HEK293 (cell line): Measurements from ENCODE around the gene ZBTB5.

Source experiments
- CTCF ChIA-PET: fragments of 350-600 bp; formaldehyde crosslinking; extraction: SDS; loops from one replicate; lab custom pipeline; 2021; ENCODE audit warnings: antibody characterized with exemption; lab: Yijun Ruan, JAX
- POLR2A ChIA-PET: fragments of 300-600 bp; formaldehyde crosslinking; extraction: SDS; loops from one replicate; lab custom pipeline; 2020; ENCODE audit warnings: antibody characterized with exemption, inconsistent platforms; lab: Yijun Ruan, JAX
- H3K27ac ChIP-seq: fragments of 200-500 bp; sonication (Bioruptor generic); 2 replicates; pipeline ENCODE4 v1.5.1; 2014; ENCODE audit warnings: low read depth, low read length, control low read depth, inconsistent platforms; ENCODE audit errors: extremely low read depth
- H3K36me3 ChIP-seq, 2 experiments: fragments of 200-500 bp in 1 of 2; sonication (Bioruptor generic) in 1 of 2; 1 replicate in 1 of 2; 2 replicates in 1 of 2; pipeline ENCODE4 v1.5.1; 2014 to 2017; ENCODE audit warnings: inconsistent platforms in 2 of 2, low read length in 2 of 2; ENCODE audit not compliant: control insufficient read depth in 2 of 2, insufficient read depth in 1 of 2
- H3K4me1 ChIP-seq: fragments of 200-500 bp; sonication (Bioruptor generic); 2 replicates; pipeline ENCODE4 v1.5.1; 2014; ENCODE audit warnings: mild to moderate bottlenecking, low read length, inconsistent platforms; ENCODE audit not compliant: control insufficient read depth, insufficient read depth
- H3K4me3 ChIP-seq: 2 replicates; pipeline ENCODE4 v1.5.1; 2011; ENCODE audit warnings: low read depth, mild to moderate bottlenecking, control low read depth, low read length, moderate library complexity
- H3K9me3 ChIP-seq: fragments of 200-500 bp; sonication (Bioruptor generic); 2 replicates; pipeline ENCODE4 v1.5.1; 2014; ENCODE audit warnings: low read depth, low read length, inconsistent platforms; ENCODE audit not compliant: control insufficient read depth, insufficient read depth
- ELK4 ChIP-seq: IDR thresholded peaks from 2 replicates; pipeline ENCODE4 v1.6.1; 2011; ENCODE audit warnings: mild to moderate bottlenecking, low read depth, low read length, borderline replicate concordance
- GLI2 ChIP-seq: fragments of 450-650 bp; formaldehyde crosslinking; IDR thresholded peaks from 2 replicates; pipeline ENCODE4; 2017; ENCODE audit warnings: missing biosample characterization, missing genetic modification characterization, low read depth, borderline replicate concordance
- GLIS1 ChIP-seq: fragments of 450-650 bp; formaldehyde crosslinking; IDR thresholded peaks from 2 replicates; pipeline ENCODE4 v1.5.1; 2016; ENCODE audit warnings: missing biosample characterization, missing genetic modification characterization
- KLF16 ChIP-seq: fragments of 450-650 bp; formaldehyde crosslinking; IDR thresholded peaks from 2 replicates; pipeline ENCODE4 v1.5.1; 2017; ENCODE audit warnings: missing biosample characterization, missing genetic modification characterization
- KLF8 ChIP-seq: fragments of 450-650 bp; formaldehyde crosslinking; IDR thresholded peaks from 2 replicates; pipeline ENCODE4 v1.5.1; 2016; ENCODE audit warnings: missing biosample characterization, missing genetic modification characterization
- KLF9 ChIP-seq: fragments of 450-650 bp; formaldehyde crosslinking; IDR thresholded peaks from 2 replicates; pipeline ENCODE4 v1.5.1; 2016; ENCODE audit warnings: missing biosample characterization, missing genetic modification characterization, low read depth
- SCRT1 ChIP-seq: fragments of 450-650 bp; formaldehyde crosslinking; IDR thresholded peaks from 2 replicates; pipeline ENCODE4 v1.5.1; 2016; ENCODE audit warnings: missing biosample characterization, missing genetic modification characterization, borderline replicate concordance
- SP7 ChIP-seq: fragments of 450-650 bp; formaldehyde crosslinking; IDR thresholded peaks from 2 replicates; pipeline ENCODE4 v1.5.1; 2016; ENCODE audit warnings: missing biosample characterization, missing genetic modification characterization
- ZBTB48 ChIP-seq: fragments of 450-650 bp; formaldehyde crosslinking; IDR thresholded peaks from 2 replicates; pipeline ENCODE4 v1.5.1; 2016; ENCODE audit warnings: missing biosample characterization, missing genetic modification characterization
- ZFP37 ChIP-seq: fragments of 450-650 bp; formaldehyde crosslinking; IDR thresholded peaks from 2 replicates; pipeline ENCODE4 v1.5.1; 2016; ENCODE audit warnings: missing biosample characterization, missing genetic modification characterization
- ZNF133 ChIP-seq: fragments of 450-650 bp; formaldehyde crosslinking; IDR thresholded peaks from 2 replicates; pipeline ENCODE4 v1.5.1; 2016; ENCODE audit warnings: missing biosample characterization, missing genetic modification characterization
- ZNF19 ChIP-seq: fragments of 450-650 bp; formaldehyde crosslinking; IDR thresholded peaks from 2 replicates; pipeline ENCODE4; 2016; ENCODE audit warnings: missing biosample characterization, missing genetic modification characterization, low read depth
- ZNF214 ChIP-seq: fragments of 450-650 bp; formaldehyde crosslinking; IDR thresholded peaks from 2 replicates; pipeline ENCODE4 v1.5.1; 2017; ENCODE audit warnings: missing biosample characterization, mild to moderate bottlenecking, missing genetic modification characterization, borderline replicate concordance
- ZNF311 ChIP-seq: fragments of 450-650 bp; formaldehyde crosslinking; IDR thresholded peaks from 2 replicates; pipeline ENCODE4 v1.5.1; 2017; ENCODE audit warnings: missing biosample characterization, missing genetic modification characterization, borderline replicate concordance
- ZNF398 ChIP-seq: fragments of 450-650 bp; formaldehyde crosslinking; IDR thresholded peaks from 2 replicates; pipeline ENCODE4 v1.5.1; 2017; ENCODE audit warnings: missing biosample characterization, missing genetic modification characterization
- ZNF518A ChIP-seq: fragments of 450-650 bp; formaldehyde crosslinking; conservative IDR thresholded peaks from 2 replicates; pipeline ENCODE4 v1.5.1; 2016; ENCODE audit warnings: low read depth, missing biosample characterization, missing genetic modification characterization
- ZNF561 ChIP-seq: fragments of 450-650 bp; IDR thresholded peaks from 2 replicates; pipeline ENCODE4 v1.5.1; 2018; ENCODE audit warnings: missing biosample characterization, missing genetic modification characterization, borderline replicate concordance
- ZNF621 ChIP-seq: fragments of 450-650 bp; formaldehyde crosslinking; IDR thresholded peaks from 2 replicates; pipeline ENCODE4 v1.5.1; 2017; ENCODE audit warnings: missing biosample characterization, missing genetic modification characterization
- ZNF624 ChIP-seq: fragments of 450-650 bp; formaldehyde crosslinking; IDR thresholded peaks from 2 replicates; pipeline ENCODE4 v1.5.1; 2017; ENCODE audit warnings: missing biosample characterization, missing genetic modification characterization
- ZNF626 ChIP-seq: fragments of 450-650 bp; sonication (Bioruptor Pico); formaldehyde crosslinking; IDR thresholded peaks from 2 replicates; pipeline ENCODE4 v1.5.1; 2018; ENCODE audit warnings: missing biosample characterization, missing genetic modification characterization, inconsistent platforms
- ZNF664 ChIP-seq: fragments of 450-650 bp; formaldehyde crosslinking; IDR thresholded peaks from 2 replicates; pipeline ENCODE4 v1.5.1; 2016; ENCODE audit warnings: missing biosample characterization, missing genetic modification characterization
- ZNF707 ChIP-seq: fragments of 450-650 bp; formaldehyde crosslinking; IDR thresholded peaks from 2 replicates; pipeline ENCODE4 v1.5.1; 2016; ENCODE audit warnings: missing biosample characterization, missing genetic modification characterization
- ZNF768 ChIP-seq: fragments of 450-650 bp; formaldehyde crosslinking; IDR thresholded peaks from 2 replicates; pipeline ENCODE4 v1.5.1; 2018; ENCODE audit warnings: missing biosample characterization, mild to moderate bottlenecking, missing genetic modification characterization
- TF ChIP-seq, protein P1 (sequence below): fragments of 450-650 bp; formaldehyde crosslinking; IDR thresholded peaks from 2 replicates; pipeline ENCODE4 v1.5.1; 2016; ENCODE audit warnings: missing biosample characterization, missing genetic modification characterization

ZBTB5 gene

GRCh38 chr9:37395663-37396062, 69.6 kb downstream of the ZBTB5 start:
- ChIA-PET POLR2A (no interaction called here), CTCF (interaction anchor here (0.7 to 2.1 kb wide), 5 partner anchors 12 to 23 kb away, joined by 3 to 7 read pairs (median 4); no protein-coding TSS in a partner anchor)
- Histone ChIP-seq H3K4me1 (no peaks in the 10 kb centered on the region), H3K4me3 (no peak overlapping the region), H3K9me3 (no peaks in the 10 kb centered on the region), H3K27ac (no peak overlapping the region), H3K36me3 (no peaks in the 10 kb centered on the region)
- TF ChIP-seq KLF9 (tag by site-specific recombination) (no peak), ZNF518A (tag by site-specific recombination) (no peak), KLF8 (tag by site-specific recombination) (no peak), ZNF133 (tag by site-specific recombination) (no peak), ZNF768 (tag by site-specific recombination) (no peak), GLIS1 (tag by site-specific recombination) (no peak), ZNF19 (no peak), SP7 (tag by site-specific recombination) (no peak), ELK4 (no peak)
- TF ChIP-seq, protein P1, sequence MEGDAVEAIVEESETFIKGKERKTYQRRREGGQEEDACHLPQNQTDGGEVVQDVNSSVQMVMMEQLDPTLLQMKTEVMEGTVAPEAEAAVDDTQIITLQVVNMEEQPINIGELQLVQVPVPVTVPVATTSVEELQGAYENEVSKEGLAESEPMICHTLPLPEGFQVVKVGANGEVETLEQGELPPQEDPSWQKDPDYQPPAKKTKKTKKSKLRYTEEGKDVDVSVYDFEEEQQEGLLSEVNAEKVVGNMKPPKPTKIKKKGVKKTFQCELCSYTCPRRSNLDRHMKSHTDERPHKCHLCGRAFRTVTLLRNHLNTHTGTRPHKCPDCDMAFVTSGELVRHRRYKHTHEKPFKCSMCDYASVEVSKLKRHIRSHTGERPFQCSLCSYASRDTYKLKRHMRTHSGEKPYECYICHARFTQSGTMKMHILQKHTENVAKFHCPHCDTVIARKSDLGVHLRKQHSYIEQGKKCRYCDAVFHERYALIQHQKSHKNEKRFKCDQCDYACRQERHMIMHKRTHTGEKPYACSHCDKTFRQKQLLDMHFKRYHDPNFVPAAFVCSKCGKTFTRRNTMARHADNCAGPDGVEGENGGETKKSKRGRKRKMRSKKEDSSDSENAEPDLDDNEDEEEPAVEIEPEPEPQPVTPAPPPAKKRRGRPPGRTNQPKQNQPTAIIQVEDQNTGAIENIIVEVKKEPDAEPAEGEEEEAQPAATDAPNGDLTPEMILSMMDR (tag by site-specific recombination), result no peak

GRCh38 chr9:37395229-37395628, 70.0 kb downstream of the ZBTB5 start:
- H3K27ac ChIP-seq, result no peak overlapping the region
- no peak for TF ChIP-seq ZNF214 (tag by site-specific recombination)
- TF ChIP-seq SCRT1 (tag by site-specific recombination), result no peak
- no peak for TF ChIP-seq GLIS1 (tag by site-specific recombination)
- no peak for TF ChIP-seq ZNF561
- no peak for TF ChIP-seq KLF16 (tag by site-specific recombination)
- no peak for TF ChIP-seq GLI2
- TF ChIP-seq ZBTB48, result no peak
- no peak for TF ChIP-seq ZFP37 (tag by site-specific recombination)
- no peak for TF ChIP-seq ZNF621
- TF ChIP-seq ZNF707 (tag by site-specific recombination), result no peak
- no peak for TF ChIP-seq ZNF626 (tag by site-specific recombination)
- TF ChIP-seq ZNF664 (tag by site-specific recombination), result no peak
- TF ChIP-seq, protein P1 (tag by site-specific recombination), result no peak
- TF ChIP-seq ZNF311, result no peak
- TF ChIP-seq ZNF398 (tag by site-specific recombination), result no peak
- TF ChIP-seq ZNF624, result no peak

More at GRCh38 chr9:37395229-37395628, 70.0 kb downstream of the ZBTB5 start:
- no peaks in the 10 kb centered on the region for H3K36me3 ChIP-seq
- ChIA-PET CTCF (interaction anchor here (0.7 to 2.1 kb wide), 6 partner anchors 12 to 399 kb away, joined by 3 to 7 read pairs (median 4); no protein-coding TSS in a partner anchor), POLR2A (interaction anchor here (0.6 kb wide), 1 partner anchor 356 kb away, joined by 3 read pairs; no protein-coding TSS in a partner anchor)
- H3K9me3 ChIP-seq, result no peaks in the 10 kb centered on the region
- H3K4me1 ChIP-seq, result no peaks in the 10 kb centered on the region
- no peak overlapping the region for H3K4me3 ChIP-seq
